ENCODE data around the gene SPTLC3. TPM values are rescaled to one million over a fixed set of nuclear protein-coding genes. Genes with fewer than 3 reads are reported as not detected.

The SPTLC3 gene
- total and polyA plus RNA-seq, 2 donors, result 3.1 to 28.1 TPM

DNA sequence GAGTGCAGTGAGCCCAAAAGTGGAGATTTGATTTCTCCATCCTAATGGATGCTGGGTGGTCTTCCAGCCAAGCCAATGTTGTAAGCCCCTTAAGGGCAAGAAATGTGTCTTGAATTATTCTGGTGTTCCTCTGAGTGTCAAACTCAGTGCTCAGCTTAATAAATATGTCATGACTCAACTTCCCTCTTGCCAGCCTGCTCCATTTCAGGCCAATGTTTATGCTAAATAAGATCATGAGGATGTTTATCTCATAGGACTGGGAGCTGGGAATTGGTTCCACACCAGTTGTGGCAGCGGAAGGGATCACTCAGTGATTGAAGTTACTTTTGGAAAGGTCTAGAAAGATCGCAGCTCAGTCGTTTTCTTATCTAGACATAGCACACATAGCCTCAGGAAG, 121.9 kb downstream of the SPTLC3 start:
- Histone ChIP-seq H3K4me3 (ENCODE audit: low read depth, low read length) (no peak overlapping the region), H3K4me1 (ENCODE audit: insufficient read depth) (peaks cover 1% of the 10 kb centered on the region), H3K27ac (ENCODE audit: low read depth) (no peak overlapping the region), H3K36me3 (ENCODE audit: insufficient read depth) (peaks cover 2% of the 10 kb centered on the region)
- 73% methylated on average over 3 of the region's 3 CpGs for whole genome bisulfite sequencing
- DNase-seq (ENCODE audit: extremely low spot score), result no peak

DNA sequence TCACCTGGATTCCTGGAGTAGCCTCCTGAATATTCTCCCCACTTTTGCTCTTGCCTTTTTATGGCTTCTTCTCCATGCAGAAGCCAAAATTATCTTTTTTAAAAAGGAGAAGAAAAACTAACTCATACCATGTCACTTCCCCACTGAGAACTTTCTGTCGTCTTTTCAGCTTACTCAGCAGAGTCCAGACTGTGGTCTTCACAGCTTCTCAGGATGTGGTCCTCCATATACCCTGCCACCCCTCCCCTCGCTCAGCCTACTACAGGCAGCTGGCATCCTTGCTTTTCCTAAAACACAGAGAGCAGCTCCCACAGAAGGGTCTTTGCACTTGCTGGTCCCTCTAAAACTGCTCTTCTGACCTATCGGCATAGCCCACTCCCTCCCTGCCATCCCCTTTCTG, 122.9 kb downstream of the SPTLC3 start:
- no peak overlapping the region for H3K27ac ChIP-seq (ENCODE audit: low read depth)
- H3K4me1 ChIP-seq (ENCODE audit: insufficient read depth), result peaks cover 1% of the 10 kb centered on the region
- peaks cover 2% of the 10 kb centered on the region for H3K36me3 ChIP-seq (ENCODE audit: insufficient read depth)
- 74% methylated on average over 3 of the region's 3 CpGs for WGBS
- no peak overlapping the region for H3K4me3 ChIP-seq (ENCODE audit: low read depth, low read length)
- no peak for DNase-seq (ENCODE audit: extremely low spot score)

DNA sequence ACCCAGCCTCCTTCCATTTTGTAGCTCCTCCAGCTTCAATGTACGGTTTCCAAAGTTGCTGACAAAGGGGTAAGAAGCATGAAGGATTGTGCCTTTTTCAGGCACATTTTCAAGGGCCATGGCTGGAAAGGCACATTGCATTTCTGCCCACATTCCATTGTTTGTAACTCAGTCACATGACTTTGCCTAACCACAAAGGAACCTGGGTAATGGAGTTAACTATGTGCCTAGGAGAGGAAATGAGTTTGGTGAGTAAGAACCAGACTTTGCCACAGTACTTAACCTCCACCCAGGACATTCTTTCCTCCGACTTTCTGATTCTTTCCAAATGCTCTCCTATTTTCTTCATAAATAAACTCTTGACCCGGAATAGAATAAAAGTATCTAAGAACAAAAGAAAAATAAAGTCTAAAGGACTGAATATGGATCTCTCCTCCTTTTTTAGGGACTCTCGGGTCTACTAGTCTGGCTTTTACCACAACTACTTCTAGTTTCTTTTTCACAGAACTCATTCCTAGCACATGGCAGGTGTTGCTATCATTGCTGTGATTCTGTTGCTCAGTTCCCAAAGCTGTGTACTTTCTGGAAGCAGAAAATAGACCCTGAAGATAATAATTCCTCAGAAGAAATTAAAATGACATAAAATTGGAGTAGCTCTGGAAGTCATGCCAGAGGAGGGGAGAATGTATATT, 130.8 kb downstream of the SPTLC3 start:
- no peak for DNase-seq (ENCODE audit: extremely low spot score)
- Histone ChIP-seq H3K27ac (ENCODE audit: low read depth) (no peak overlapping the region), H3K4me1 (ENCODE audit: insufficient read depth) (no peaks in the 10 kb centered on the region), H3K4me3 (ENCODE audit: low read depth, low read length) (no peak overlapping the region), H3K36me3 (ENCODE audit: insufficient read depth) (no peaks in the 10 kb centered on the region)
- WGBS, result 93% methylated on average over 4 of the region's 4 CpGs

DNA sequence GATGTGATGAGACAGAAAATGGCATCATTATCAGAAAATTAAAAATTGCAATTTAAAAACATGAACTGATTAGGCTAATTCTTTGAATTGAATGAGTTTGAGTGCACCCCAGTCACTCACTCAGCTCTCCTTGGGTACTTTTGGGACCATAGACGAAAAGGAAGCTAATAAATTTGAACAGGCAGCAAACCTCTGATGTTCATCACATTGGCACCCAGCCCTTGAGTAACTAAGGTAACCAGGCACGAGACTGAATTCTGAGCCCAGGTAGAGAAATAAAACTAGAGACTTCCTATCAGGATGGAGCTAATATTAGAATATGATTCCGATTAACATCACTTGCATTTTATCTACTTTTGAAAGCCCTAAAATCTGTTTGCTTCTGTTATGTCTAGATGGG, 131.4 kb downstream of the SPTLC3 start:
- Histone ChIP-seq H3K27ac (ENCODE audit: low read depth) (no peak overlapping the region), H3K4me1 (ENCODE audit: insufficient read depth) (no peaks in the 10 kb centered on the region), H3K36me3 (ENCODE audit: insufficient read depth) (no peaks in the 10 kb centered on the region), H3K4me3 (ENCODE audit: low read depth, low read length) (no peak overlapping the region)
- DNase-seq (ENCODE audit: extremely low spot score), result no peak
- 84% methylated on average over 3 of the region's 3 CpGs for WGBS

DNA sequence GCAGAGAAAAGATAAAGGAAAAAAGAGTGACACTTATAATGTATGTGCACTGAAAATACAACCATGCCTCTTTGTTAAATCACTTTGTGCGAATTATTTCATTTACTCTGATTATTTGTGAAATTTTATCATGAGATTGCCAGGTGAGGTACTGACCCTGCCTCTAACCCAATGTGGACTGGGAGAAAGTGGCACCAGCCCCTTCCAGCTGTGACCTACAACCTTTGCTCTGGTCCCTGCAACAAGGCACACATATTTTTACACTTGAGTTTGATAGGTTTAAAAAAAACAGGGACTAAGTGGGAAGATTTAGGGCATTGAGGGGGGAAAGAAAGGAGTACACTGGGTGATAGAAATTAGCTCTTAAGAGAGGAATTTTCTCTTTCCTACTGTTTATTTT, 132.0 kb downstream of the SPTLC3 start:
- no peaks in the 10 kb centered on the region for H3K36me3 ChIP-seq (ENCODE audit: insufficient read depth)
- no peak overlapping the region for H3K27ac ChIP-seq (ENCODE audit: low read depth)
- WGBS, result 96% methylated on average over 1 of the region's 1 CpG
- H3K4me1 ChIP-seq (ENCODE audit: insufficient read depth), result no peaks in the 10 kb centered on the region
- no peak overlapping the region for H3K4me3 ChIP-seq (ENCODE audit: low read depth, low read length)
- no peak for DNase-seq (ENCODE audit: extremely low spot score)

DNA sequence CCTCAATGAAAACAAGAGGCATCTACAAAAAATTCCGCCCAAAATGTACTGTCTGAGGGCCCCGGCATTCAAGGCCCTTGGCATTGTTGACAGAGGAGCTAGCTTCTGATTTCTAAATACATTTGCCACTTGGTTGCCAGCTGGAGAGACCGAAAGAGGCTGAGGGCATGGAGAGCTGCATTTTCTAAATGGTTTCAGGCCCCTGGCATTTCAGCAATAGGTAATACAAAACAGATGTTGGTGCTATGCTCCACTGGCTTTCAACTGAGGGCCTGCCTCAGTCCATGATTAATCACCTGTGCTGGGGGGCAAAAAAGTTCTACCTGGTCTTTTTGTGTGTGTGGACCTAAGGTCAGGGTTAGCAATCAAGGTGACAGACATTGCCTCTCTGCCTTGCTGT, 132.8 kb downstream of the SPTLC3 start:
- DNase-seq (ENCODE audit: extremely low spot score), result no peak
- Histone ChIP-seq H3K36me3 (ENCODE audit: insufficient read depth) (no peaks in the 10 kb centered on the region), H3K4me3 (ENCODE audit: low read depth, low read length) (no peak overlapping the region), H3K4me1 (ENCODE audit: insufficient read depth) (no peaks in the 10 kb centered on the region), H3K27ac (ENCODE audit: low read depth) (no peak overlapping the region)
- 85% methylated on average over 3 of the region's 3 CpGs for WGBS

DNA sequence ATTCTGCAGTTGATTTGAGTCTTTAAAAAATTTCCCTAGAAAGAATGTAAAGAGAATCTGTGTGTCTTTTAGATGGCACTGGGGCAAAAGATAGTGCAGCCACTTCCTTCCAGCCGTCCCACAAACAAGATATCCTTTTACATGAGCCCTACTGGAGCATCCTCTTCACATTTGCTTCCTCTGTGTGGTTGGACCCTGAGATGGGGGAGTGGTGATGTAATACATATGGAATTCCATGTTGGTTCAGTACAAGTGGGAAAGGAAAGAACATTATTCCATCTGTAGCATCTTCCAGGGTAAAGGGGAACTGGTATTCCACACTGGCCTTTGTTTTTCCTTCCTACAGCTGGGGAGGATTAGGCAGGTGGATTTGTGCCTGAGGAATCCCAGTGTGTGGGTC, 133.4 kb downstream of the SPTLC3 start:
- Histone ChIP-seq H3K36me3 (ENCODE audit: insufficient read depth) (no peaks in the 10 kb centered on the region), H3K27ac (ENCODE audit: low read depth) (no peak overlapping the region), H3K4me1 (ENCODE audit: insufficient read depth) (no peaks in the 10 kb centered on the region), H3K4me3 (ENCODE audit: low read depth, low read length) (no peak overlapping the region)
- WGBS, result 80% methylated on average over 1 of the region's 1 CpG
- no peak for DNase-seq (ENCODE audit: extremely low spot score)

DNA sequence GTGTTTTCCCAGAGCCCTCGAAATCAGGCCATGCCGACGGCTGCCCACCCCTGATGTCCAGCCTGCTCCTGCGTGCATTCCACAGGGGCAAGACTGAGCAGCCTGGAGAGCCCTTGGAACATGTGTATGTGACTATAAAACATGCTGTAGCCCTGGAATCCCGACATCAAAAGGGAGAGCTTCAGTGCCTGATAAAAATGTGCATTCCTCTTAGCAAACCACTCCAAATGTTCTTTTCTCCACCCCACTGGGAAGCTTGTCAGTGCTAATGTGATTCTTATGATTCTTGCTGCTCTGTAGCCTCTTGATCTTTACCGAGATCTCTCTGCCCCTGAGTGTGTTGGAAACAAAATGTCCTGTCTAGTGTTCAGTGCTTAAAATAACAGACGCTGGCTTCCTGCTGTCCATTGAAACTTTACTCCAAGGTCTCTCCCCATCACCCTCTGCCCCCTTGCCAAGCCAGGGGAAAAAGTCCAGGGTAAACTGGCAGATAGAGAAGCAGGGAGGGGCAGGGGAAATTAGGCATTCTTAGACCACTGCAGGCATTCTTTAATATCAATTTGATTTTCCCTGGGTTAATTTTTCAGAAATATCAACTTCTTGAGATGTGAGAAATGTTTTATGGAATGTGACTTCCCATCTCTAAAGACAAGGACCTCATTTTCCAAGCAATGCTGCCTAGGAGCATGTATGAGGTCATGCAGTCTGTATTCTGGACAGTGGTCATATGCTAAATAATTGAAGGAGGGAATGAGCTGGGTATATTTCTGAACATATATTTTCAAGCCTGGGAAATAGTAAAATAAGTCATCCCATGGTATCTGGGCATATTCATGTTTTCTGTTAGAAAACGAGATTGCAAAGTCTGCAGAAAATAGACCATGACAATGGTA, 138.5 kb downstream of the SPTLC3 start:
- 31% methylated on average over 8 of the region's 8 CpGs for WGBS
- no peak for DNase-seq (ENCODE audit: extremely low spot score)
- Histone ChIP-seq H3K4me3 (ENCODE audit: low read depth, low read length) (no peak overlapping the region), H3K27ac (ENCODE audit: low read depth) (no peak overlapping the region), H3K36me3 (ENCODE audit: insufficient read depth) (no peaks in the 10 kb centered on the region), H3K4me1 (ENCODE audit: insufficient read depth) (no peaks in the 10 kb centered on the region)

DNA sequence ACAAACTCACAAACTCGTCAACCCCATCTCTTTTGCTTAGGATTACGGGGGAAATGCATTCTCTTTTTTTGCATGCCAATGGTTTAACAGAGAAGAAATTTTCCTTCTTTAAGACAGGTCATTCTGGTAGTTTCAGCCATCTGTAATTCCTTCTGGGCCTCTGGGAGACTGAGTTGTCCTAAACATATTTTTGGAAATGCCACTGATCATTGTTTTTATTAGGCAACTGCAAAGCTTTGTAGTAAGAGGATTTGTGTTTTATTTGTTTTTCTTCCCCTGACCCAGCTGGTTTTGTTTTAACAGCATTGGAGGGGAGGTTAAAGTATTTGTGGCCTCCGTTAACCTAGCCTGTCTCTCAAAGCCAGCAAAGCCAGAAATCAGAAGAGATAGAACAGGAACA, 139.2 kb downstream of the SPTLC3 start:
- no peaks in the 10 kb centered on the region for H3K36me3 ChIP-seq (ENCODE audit: insufficient read depth)
- H3K4me3 ChIP-seq (ENCODE audit: low read depth, low read length), result no peak overlapping the region
- WGBS, result 67% methylated on average over 3 of the region's 3 CpGs
- no peaks in the 10 kb centered on the region for H3K4me1 ChIP-seq (ENCODE audit: insufficient read depth)
- no peak overlapping the region for H3K27ac ChIP-seq (ENCODE audit: low read depth)
- no peak for DNase-seq (ENCODE audit: extremely low spot score)

DNA sequence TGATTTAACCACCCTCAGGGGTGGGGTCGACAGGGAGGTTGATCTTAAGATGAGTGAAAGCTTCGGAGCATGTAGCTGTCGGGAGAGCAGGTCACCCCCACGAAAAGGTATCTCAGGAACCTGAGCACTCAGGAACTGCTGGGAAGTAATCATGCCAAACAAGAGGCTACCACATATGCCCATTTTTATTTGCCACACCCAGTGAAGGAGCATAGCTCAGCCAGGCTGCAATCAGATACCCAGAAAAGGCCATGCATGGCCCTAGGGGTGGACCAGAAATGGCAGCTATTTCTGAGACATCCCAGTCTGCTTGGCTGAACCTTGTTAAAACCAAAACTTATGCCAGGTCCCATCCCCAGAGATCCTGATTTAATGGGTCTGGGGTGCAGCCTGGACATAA, 139.6 kb downstream of the SPTLC3 start:
- DNase-seq (ENCODE audit: extremely low spot score), result no peak
- 82% methylated on average over 4 of the region's 4 CpGs for WGBS
- no peaks in the 10 kb centered on the region for H3K4me1 ChIP-seq (ENCODE audit: insufficient read depth)

DNA sequence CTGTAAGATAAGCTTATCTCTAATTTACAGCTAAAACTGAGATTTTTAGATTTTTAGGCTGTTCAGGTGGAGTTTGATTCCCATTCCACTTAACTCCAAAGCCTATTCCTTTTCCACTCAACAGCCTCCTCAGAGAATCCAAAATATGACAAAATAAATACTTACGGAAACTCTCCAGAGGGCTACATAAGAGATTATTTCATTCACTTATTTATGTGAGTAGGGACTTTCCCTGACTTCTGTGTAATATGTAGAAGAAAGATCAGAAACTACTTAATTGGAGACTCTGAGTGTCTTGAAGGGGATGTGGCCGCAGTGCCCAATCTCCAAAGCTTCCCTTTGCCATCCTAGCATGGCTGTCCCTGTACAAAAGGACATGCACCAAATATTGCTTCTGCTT, 140.2 kb downstream of the SPTLC3 start:
- Histone ChIP-seq H3K27ac (ENCODE audit: low read depth) (no peak overlapping the region), H3K4me1 (ENCODE audit: insufficient read depth) (no peaks in the 10 kb centered on the region), H3K36me3 (ENCODE audit: insufficient read depth) (no peaks in the 10 kb centered on the region), H3K4me3 (ENCODE audit: low read depth, low read length) (no peak overlapping the region)
- no peak for DNase-seq (ENCODE audit: extremely low spot score)
- WGBS, result 95% methylated on average over 2 of the region's 2 CpGs

More for the DNA sequence above, 139.6 kb downstream of the SPTLC3 start:
- H3K36me3 ChIP-seq (ENCODE audit: insufficient read depth), result no peaks in the 10 kb centered on the region
- no peak overlapping the region for H3K4me3 ChIP-seq (ENCODE audit: low read depth, low read length)
- H3K27ac ChIP-seq (ENCODE audit: low read depth), result no peak overlapping the region

DNA sequence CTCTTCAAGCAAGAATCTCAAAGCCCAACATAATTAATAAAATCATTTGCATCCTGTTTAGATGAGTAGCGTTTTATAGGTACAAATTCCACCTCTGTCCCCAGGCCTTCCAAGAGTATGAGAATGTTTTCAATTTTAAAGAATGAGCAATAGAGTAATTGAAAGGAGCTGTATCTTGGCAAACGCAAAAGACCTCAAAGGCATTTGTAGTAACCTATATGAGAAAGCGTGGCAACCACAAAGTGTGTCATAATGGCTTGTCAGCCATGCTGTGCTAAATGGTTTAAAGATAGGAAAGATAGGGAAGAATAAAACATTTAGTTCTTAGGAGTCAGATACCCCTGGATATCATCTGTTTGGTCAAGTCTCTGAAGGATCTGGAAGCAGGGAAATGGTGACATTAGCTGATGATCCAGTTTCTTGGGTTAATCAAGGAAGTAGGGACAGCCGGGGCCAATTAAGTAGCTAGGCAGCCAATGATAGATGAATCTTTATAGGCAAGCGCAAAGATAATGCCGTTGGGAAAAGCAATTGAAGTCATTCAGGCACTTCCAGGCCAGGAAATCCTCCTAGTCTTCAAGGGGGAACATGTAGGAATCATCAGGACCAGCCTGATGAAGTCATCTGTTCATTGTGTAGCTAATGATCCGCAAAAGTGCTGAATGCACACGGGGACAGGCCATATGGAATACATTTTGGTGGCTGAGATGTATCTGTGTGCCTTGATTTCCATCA, 140.8 kb downstream of the SPTLC3 start:
- no peak overlapping the region for H3K27ac ChIP-seq (ENCODE audit: low read depth)
- WGBS, result 76% methylated on average over 8 of the region's 8 CpGs
- H3K4me1 ChIP-seq (ENCODE audit: insufficient read depth), result no peaks in the 10 kb centered on the region
- DNase-seq (ENCODE audit: extremely low spot score), result no peak
- H3K4me3 ChIP-seq (ENCODE audit: low read depth, low read length), result no peak overlapping the region
- no peaks in the 10 kb centered on the region for H3K36me3 ChIP-seq (ENCODE audit: insufficient read depth)

DNA sequence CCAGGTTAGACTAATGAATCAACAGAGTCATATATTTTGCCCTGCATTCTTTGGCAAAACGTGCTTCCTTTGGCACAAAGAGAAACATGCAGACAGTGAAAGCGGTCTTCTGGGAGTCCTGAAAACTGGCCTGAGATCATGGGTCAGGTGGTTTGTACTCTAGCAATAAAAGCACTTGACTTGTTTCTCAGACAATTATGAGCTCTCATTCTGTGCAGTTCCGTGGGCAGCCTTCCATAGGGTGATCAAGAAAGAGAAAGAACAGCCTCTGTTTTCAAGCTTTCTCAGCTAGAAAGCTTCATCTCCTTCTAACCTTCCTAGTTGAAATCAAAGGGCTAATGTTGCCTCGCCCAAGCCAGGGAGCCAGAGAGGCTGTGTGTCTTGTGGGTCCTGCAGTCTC, 149.6 kb downstream of the SPTLC3 start:
- 35% methylated on average over 4 of the region's 4 CpGs for WGBS
- Histone ChIP-seq H3K4me3 (ENCODE audit: low read depth, low read length) (no peak overlapping the region), H3K27ac (ENCODE audit: low read depth) (no peak overlapping the region), H3K4me1 (ENCODE audit: insufficient read depth) (peaks cover 2% of the 10 kb centered on the region), H3K36me3 (ENCODE audit: insufficient read depth) (no peaks in the 10 kb centered on the region)
- DNase-seq (ENCODE audit: extremely low spot score), result no peak

DNA sequence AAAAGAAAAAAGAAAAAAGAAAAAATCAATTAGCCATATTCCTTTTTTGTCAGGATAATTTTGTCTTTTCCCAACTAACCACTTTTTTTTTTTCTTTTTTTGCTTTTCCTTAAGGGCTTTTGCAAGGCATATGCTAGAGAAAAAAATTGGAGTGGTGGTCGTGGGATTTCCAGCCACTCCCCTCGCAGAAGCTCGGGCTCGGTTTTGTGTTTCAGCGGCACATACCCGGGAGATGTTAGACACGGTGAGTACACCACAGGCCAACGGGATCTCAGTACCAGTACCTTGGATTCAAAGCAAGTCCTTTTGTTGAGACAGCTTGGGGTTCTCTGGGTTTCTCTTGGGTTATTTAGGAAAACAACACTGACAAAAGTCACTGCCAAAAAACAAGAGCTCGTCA, 151.1 kb downstream of the SPTLC3 start:
- H3K4me1 ChIP-seq (ENCODE audit: insufficient read depth), result peaks cover 2% of the 10 kb centered on the region
- H3K27ac ChIP-seq (ENCODE audit: low read depth), result no peak overlapping the region
- H3K4me3 ChIP-seq (ENCODE audit: low read depth, low read length), result no peak overlapping the region
- DNase-seq (ENCODE audit: extremely low spot score), result no peak
- no peaks in the 10 kb centered on the region for H3K36me3 ChIP-seq (ENCODE audit: insufficient read depth)
- WGBS, result 94% methylated on average over 9 of the region's 9 CpGs

All from urinary bladder (tissue), 4 donors.